WTC11 (cell line): ENCODE measurements around the gene SAMD10. TPM values are rescaled to one million over a fixed set of nuclear protein-coding genes. Genes with fewer than 3 reads are reported as not detected.

Source experiments
- ATAC-seq: fragments of 200-7000 bp; cut with Tn5 transposase; 2 replicates; pipeline ENCODE4 v1.10.0; 2021; ENCODE audit warnings: mild to moderate bottlenecking, moderate library complexity
- CTCF ChIA-PET: fragments of 300-600 bp; sonication (Branson Sonifier 250); formaldehyde crosslinking; loops from one replicate; lab custom pipeline; 2021; ENCODE audit warnings: antibody characterized with exemption; lab: Charles Lee
- POLR2A ChIA-PET: fragments of 350-600 bp; sonication (Branson Sonifier 250); formaldehyde crosslinking; loops from one replicate; lab custom pipeline; 2021; ENCODE audit warnings: antibody characterized with exemption; lab: Charles Lee
- DNase-seq: peaks from one replicate; pipeline ENCODE4 v3.0.0; 2021; ENCODE audit warnings: low spot score
- H3K27ac Mint-ChIP-seq: 2 replicates; pipeline ENCODE4 v1.8.0; 2021; ENCODE audit warnings: mixed read lengths
- H3K27me3 Mint-ChIP-seq: 2 replicates; pipeline ENCODE4 v1.8.0; 2021; ENCODE audit warnings: low read depth, mild to moderate bottlenecking, moderate library complexity, mixed read lengths
- H3K36me3 Mint-ChIP-seq: 2 replicates; pipeline ENCODE4 v1.8.0; 2021; ENCODE audit warnings: mixed read lengths
- H3K4me1 Mint-ChIP-seq: 2 replicates; pipeline ENCODE4 v1.8.0; 2022; ENCODE audit warnings: mixed read lengths
- H3K4me3 Mint-ChIP-seq: 2 replicates; pipeline ENCODE4 v1.8.0; 2021; ENCODE audit warnings: mild to moderate bottlenecking, moderate library complexity, mixed read lengths
- H3K9me3 Mint-ChIP-seq: 2 replicates; pipeline ENCODE4 v1.8.0; 2021; ENCODE audit warnings: mixed read lengths
- ATF1 ChIP-seq: sonication (generic); formaldehyde crosslinking; IDR thresholded peaks from 2 replicates; pipeline ENCODE4 v1.8.1; 2023; ENCODE audit warnings: mild to moderate bottlenecking, moderate library complexity, missing genetic modification reagents
- ATF2 ChIP-seq: sonication (generic); formaldehyde crosslinking; IDR thresholded peaks from 2 replicates; pipeline ENCODE4 v1.8.1; 2022; ENCODE audit warnings: low read depth, missing genetic modification reagents, borderline replicate concordance
- ELF4 ChIP-seq: sonication (generic); formaldehyde crosslinking; IDR thresholded peaks from 2 replicates; pipeline ENCODE4 v1.8.1; 2022; ENCODE audit warnings: low read depth, mild to moderate bottlenecking, moderate library complexity, missing genetic modification reagents
- ESRRA ChIP-seq: sonication (generic); formaldehyde crosslinking; IDR thresholded peaks from 2 replicates; pipeline ENCODE4 v1.8.1; 2022; ENCODE audit warnings: mild to moderate bottlenecking, missing genetic modification reagents, borderline replicate concordance
- FOXP1 ChIP-seq: sonication (generic); formaldehyde crosslinking; IDR thresholded peaks from 2 replicates; pipeline ENCODE4 v1.8.0; 2022; ENCODE audit warnings: missing genetic modification reagents, mild to moderate bottlenecking, moderate library complexity, borderline replicate concordance
- GABPB1 ChIP-seq: sonication (generic); formaldehyde crosslinking; IDR thresholded peaks from 2 replicates; pipeline ENCODE4 v1.8.1; 2023; ENCODE audit warnings: mild to moderate bottlenecking, missing genetic modification reagents
- GTF2I ChIP-seq: fragments of 250-450 bp; sonication (Bioruptor Pico); conservative IDR thresholded peaks from 2 replicates; pipeline ENCODE4 v1.4.0; 2021; ENCODE audit warnings: mild to moderate bottlenecking
- HMGA2 ChIP-seq: fragments of 250-450 bp; sonication (Bioruptor Pico); IDR thresholded peaks from 2 replicates; pipeline ENCODE4 v1.4.0; 2021; ENCODE audit warnings: mild to moderate bottlenecking, moderate library complexity
- KAT7 ChIP-seq: sonication (generic); formaldehyde crosslinking; IDR thresholded peaks from 2 replicates; pipeline ENCODE4 v1.8.1; 2023; ENCODE audit warnings: missing genetic modification reagents, mild to moderate bottlenecking, borderline replicate concordance
- NFATC4 ChIP-seq: fragments of 250-450 bp; sonication (Bioruptor Pico); IDR thresholded peaks from 2 replicates; pipeline ENCODE4 v1.9.0; 2021; ENCODE audit warnings: mild to moderate bottlenecking
- NFE2L1 ChIP-seq: sonication (generic); formaldehyde crosslinking; IDR thresholded peaks from 2 replicates; pipeline ENCODE4 v1.8.1; 2023; ENCODE audit warnings: missing genetic modification reagents
- NR1H2 ChIP-seq: sonication (generic); formaldehyde crosslinking; IDR thresholded peaks from 2 replicates; pipeline ENCODE4 v1.9.0; 2021; ENCODE audit warnings: mild to moderate bottlenecking, moderate library complexity, missing genetic modification reagents
- NR2C2 ChIP-seq: sonication (generic); formaldehyde crosslinking; IDR thresholded peaks from 2 replicates; pipeline ENCODE4 v1.8.0; 2022; ENCODE audit warnings: mild to moderate bottlenecking, missing genetic modification reagents
- PRDM15 ChIP-seq: sonication (generic); formaldehyde crosslinking; IDR thresholded peaks from 2 replicates; pipeline ENCODE4 v1.8.0; 2022; ENCODE audit warnings: missing genetic modification reagents
- PRRX2 ChIP-seq: fragments of 250-450 bp; sonication (Bioruptor Pico); IDR thresholded peaks from 2 replicates; pipeline ENCODE4 v1.8.0; 2021; ENCODE audit warnings: mild to moderate bottlenecking
- RELA ChIP-seq: sonication (generic); formaldehyde crosslinking; IDR thresholded peaks from 2 replicates; pipeline ENCODE4 v1.8.1; 2022; ENCODE audit warnings: missing genetic modification reagents, mild to moderate bottlenecking, borderline replicate concordance
- RORB ChIP-seq: fragments of 250-450 bp; sonication (Bioruptor Pico); IDR thresholded peaks from 2 replicates; pipeline ENCODE4 v1.9.0; 2021; ENCODE audit warnings: mild to moderate bottlenecking
- SMAD3 ChIP-seq: sonication (generic); formaldehyde crosslinking; IDR thresholded peaks from 2 replicates; pipeline ENCODE4 v1.8.0; 2022; ENCODE audit warnings: missing genetic modification reagents, mild to moderate bottlenecking, borderline replicate concordance
- SOX15 ChIP-seq: fragments of 250-450 bp; sonication (Bioruptor Pico); IDR thresholded peaks from 2 replicates; pipeline ENCODE4 v1.9.0; 2021; ENCODE audit warnings: mild to moderate bottlenecking
- TEAD1 ChIP-seq: sonication (generic); formaldehyde crosslinking; IDR thresholded peaks from 2 replicates; pipeline ENCODE4 v1.8.0; 2022; ENCODE audit warnings: mild to moderate bottlenecking, missing genetic modification reagents
- TP53 ChIP-seq: sonication (generic); formaldehyde crosslinking; IDR thresholded peaks from 2 replicates; pipeline ENCODE4 v1.8.1; 2023; ENCODE audit warnings: mild to moderate bottlenecking, missing genetic modification reagents
- ZNF232 ChIP-seq: sonication (generic); formaldehyde crosslinking; IDR thresholded peaks from 2 replicates; pipeline ENCODE4 v1.8.0; 2022; ENCODE audit warnings: mild to moderate bottlenecking, missing genetic modification reagents
- ZNF281 ChIP-seq: sonication (generic); formaldehyde crosslinking; IDR thresholded peaks from 2 replicates; pipeline ENCODE4 v1.8.0; 2023; ENCODE audit warnings: mild to moderate bottlenecking, missing genetic modification reagents
- ZNF317 ChIP-seq: sonication (generic); formaldehyde crosslinking; IDR thresholded peaks from 2 replicates; pipeline ENCODE4 v1.8.1; 2023; ENCODE audit warnings: low read depth, mild to moderate bottlenecking, moderate library complexity, missing genetic modification reagents, borderline replicate concordance
- ZNF396 ChIP-seq: fragments of 250-450 bp; sonication (Bioruptor Pico); IDR thresholded peaks from 2 replicates; pipeline ENCODE4 v1.8.0; 2021; ENCODE audit warnings: mild to moderate bottlenecking, moderate library complexity, borderline replicate concordance
- total RNA-seq: library from RNA; stranded (reverse); gene quantifications from 3 replicates; pipeline ENCODE4 v1.2.3, GENCODE V29; 2021
- TF ChIP-seq, protein P1 (sequence below): sonication (generic); formaldehyde crosslinking; IDR thresholded peaks from 2 replicates; pipeline ENCODE4 v1.8.1; 2022; ENCODE audit warnings: mild to moderate bottlenecking, missing genetic modification reagents, moderate library complexity, borderline replicate concordance
- TF ChIP-seq, protein P2 (sequence below): fragments of 200-600 bp; IDR thresholded peaks from 2 replicates; pipeline ENCODE4 v1.8.0; 2022; ENCODE audit warnings: antibody characterized with exemption

Gene SAMD10
- total RNA-seq, 1 experiment from 2014 or later, result 6.2 TPM

DNA sequence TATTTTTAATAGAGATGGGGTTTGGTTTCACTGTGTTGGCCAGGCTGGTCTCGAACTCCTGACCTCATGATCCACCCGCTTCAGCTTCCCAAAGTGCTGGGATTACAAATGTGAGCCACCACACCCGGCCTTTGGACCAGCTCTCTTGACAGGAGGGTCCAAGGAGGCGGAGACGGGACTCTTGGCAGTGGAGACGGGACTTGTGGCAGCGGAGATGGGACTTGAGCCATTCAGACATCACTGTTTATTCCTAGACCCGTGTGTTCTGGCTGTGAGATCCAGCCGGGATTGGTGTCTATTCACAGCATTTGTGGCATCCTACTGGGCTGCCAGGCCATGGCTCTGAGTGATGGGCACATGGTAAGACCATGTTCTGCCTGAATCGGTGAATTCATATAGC lies 27.0 kb upstream of the SAMD10 start:
- DNase-seq (no peak), ATAC-seq (no peak)
- Mint-ChIP-seq H3K27ac (0 out of 2 replicates have a peak overlapping the region, but pooled peaks have one; percentile 45), H3K4me3 (no peak overlapping the region), H3K27me3 (no peaks in the 10 kb centered on the region), H3K36me3 (peaks cover 56% of the 10 kb centered on the region), H3K9me3 (peaks cover 9% of the 10 kb centered on the region), H3K4me1 (no peaks in the 10 kb centered on the region)
- ChIA-PET CTCF (interaction anchor here (1.1 kb wide), 1 partner anchor 26 kb away, joined by 5 read pairs; no protein-coding TSS in a partner anchor), POLR2A (no interaction called here)
- TF ChIP-seq TP53 (CRISPR knock-in tag) (no peak), SMAD3 (no peak), ATF2 (CRISPR knock-in tag) (no peak), FOXP1 (CRISPR knock-in tag) (no peak), ZNF281 (CRISPR knock-in tag) (no peak), ELF4 (CRISPR knock-in tag) (no peak), ZNF317 (no peak), ESRRA (CRISPR knock-in tag) (no peak), ZNF232 (CRISPR knock-in tag) (no peak), RELA (no peak), NR2C2 (no peak), NFATC4 (CRISPR knock-in tag) (no peak), SOX15 (no peak), TEAD1 (no peak), NFE2L1 (CRISPR knock-in tag) (no peak)

- H3K4me1 Mint-ChIP-seq, result no peaks in the 10 kb centered on the region
- no peak overlapping the region for H3K27ac Mint-ChIP-seq
- POLR2A ChIA-PET, result no interaction called here
- peaks cover 9% of the 10 kb centered on the region for H3K9me3 Mint-ChIP-seq
- ATAC-seq (no peak), DNase-seq (no peak)
- H3K4me3 Mint-ChIP-seq, result no peak overlapping the region
- CTCF ChIA-PET, result interaction anchor here (1.1 kb wide), 1 partner anchor 25 kb away, joined by 5 read pairs; no protein-coding TSS in a partner anchor
- H3K36me3 Mint-ChIP-seq, result peaks cover 56% of the 10 kb centered on the region
- H3K27me3 Mint-ChIP-seq, result no peaks in the 10 kb centered on the region
- TF ChIP-seq, protein P1, sequence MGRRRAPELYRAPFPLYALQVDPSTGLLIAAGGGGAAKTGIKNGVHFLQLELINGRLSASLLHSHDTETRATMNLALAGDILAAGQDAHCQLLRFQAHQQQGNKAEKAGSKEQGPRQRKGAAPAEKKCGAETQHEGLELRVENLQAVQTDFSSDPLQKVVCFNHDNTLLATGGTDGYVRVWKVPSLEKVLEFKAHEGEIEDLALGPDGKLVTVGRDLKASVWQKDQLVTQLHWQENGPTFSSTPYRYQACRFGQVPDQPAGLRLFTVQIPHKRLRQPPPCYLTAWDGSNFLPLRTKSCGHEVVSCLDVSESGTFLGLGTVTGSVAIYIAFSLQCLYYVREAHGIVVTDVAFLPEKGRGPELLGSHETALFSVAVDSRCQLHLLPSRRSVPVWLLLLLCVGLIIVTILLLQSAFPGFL, result no peak
- no peak for TF ChIP-seq SMAD3
- TF ChIP-seq ATF1 (CRISPR knock-in tag), result no peak
- TF ChIP-seq NR1H2 (CRISPR knock-in tag), result no peak
- TF ChIP-seq HMGA2 (CRISPR knock-in tag), result no peak
- TF ChIP-seq, protein P2, sequence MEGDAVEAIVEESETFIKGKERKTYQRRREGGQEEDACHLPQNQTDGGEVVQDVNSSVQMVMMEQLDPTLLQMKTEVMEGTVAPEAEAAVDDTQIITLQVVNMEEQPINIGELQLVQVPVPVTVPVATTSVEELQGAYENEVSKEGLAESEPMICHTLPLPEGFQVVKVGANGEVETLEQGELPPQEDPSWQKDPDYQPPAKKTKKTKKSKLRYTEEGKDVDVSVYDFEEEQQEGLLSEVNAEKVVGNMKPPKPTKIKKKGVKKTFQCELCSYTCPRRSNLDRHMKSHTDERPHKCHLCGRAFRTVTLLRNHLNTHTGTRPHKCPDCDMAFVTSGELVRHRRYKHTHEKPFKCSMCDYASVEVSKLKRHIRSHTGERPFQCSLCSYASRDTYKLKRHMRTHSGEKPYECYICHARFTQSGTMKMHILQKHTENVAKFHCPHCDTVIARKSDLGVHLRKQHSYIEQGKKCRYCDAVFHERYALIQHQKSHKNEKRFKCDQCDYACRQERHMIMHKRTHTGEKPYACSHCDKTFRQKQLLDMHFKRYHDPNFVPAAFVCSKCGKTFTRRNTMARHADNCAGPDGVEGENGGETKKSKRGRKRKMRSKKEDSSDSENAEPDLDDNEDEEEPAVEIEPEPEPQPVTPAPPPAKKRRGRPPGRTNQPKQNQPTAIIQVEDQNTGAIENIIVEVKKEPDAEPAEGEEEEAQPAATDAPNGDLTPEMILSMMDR, result no peak
- TF ChIP-seq RORB (CRISPR knock-in tag), result no peak
- no peak for TF ChIP-seq GTF2I (CRISPR knock-in tag)
- TF ChIP-seq KAT7 (CRISPR knock-in tag), result no peak
- no peak for TF ChIP-seq GABPB1 (CRISPR knock-in tag)
- no peak for TF ChIP-seq PRDM15 (CRISPR knock-in tag)
- TF ChIP-seq ZNF396 (CRISPR knock-in tag), result no peak
- no peak for TF ChIP-seq PRRX2
Observed at GRCh38 chr20:64005394-64005793, 26.0 kb upstream of the SAMD10 start.
